ENCODE measurements around the gene ATP2B2. TPM values are rescaled to one million over a fixed set of nuclear protein-coding genes. Genes with fewer than 3 reads are reported as not detected.
A peak's percentile ranks its signal among the peaks of the same experiment; 100 is the strongest.

The ATP2B2 gene
- total and polyA plus RNA-seq, 2 experiments from 2014 or later = 0.42 to 0.63 TPM

- no peak for TF ChIP-seq ZNF462 (CRISPR knock-in tag; IDR thresholded peaks at IDR 0.05)
These were observed 154.2 kb downstream of the ATP2B2 start (continued) for GRCh38 chr3:10351013-10351735.

- no peak overlapping the region; the same call in 1 of the 2 replicates for H3K27ac Mint-ChIP-seq
- H3K4me1 Mint-ChIP-seq = peaks cover 15% of the 10 kb centered on the region
These were observed 154.9 kb downstream of the ATP2B2 start for GRCh38 chr3:10350324-10350985.

More at GRCh38 chr3:10350324-10350985, 154.9 kb downstream of the ATP2B2 start:
- Histone ChIP-seq H3K4me1 (ENCODE audit: insufficient read depth) (no peaks in the 10 kb centered on the region), H3K79me2 (replicated peaks; ENCODE audit: insufficient read depth) (no peaks in the 10 kb centered on the region), H3K36me3 (ENCODE audit: insufficient read depth) (no peaks in the 10 kb centered on the region), H3K9me2 (ENCODE audit: insufficient read depth) (no peaks in the 10 kb centered on the region), H3K27ac (ENCODE audit: low read depth) (no peak overlapping the region), H2AFZ (0 out of 2 replicates have a peak overlapping the region, but pooled peaks have one; percentile 1), H3K27me3 (ENCODE audit: insufficient read depth) (no peaks in the 10 kb centered on the region), H4K20me1 (replicated peaks; ENCODE audit: insufficient read depth) (no peaks in the 10 kb centered on the region), H3K4me2 (no peak overlapping the region), H3K4me3 (no peak overlapping the region), H3F3A (replicated peaks; ENCODE audit: low read depth) (no peaks in the 10 kb centered on the region)
- DNase-seq (ENCODE audit: low spot score) = no peak
- no peaks in the 10 kb centered on the region for H3K9me3 Mint-ChIP-seq
- no peaks in the 10 kb centered on the region for H3K36me3 Mint-ChIP-seq (ENCODE audit: low read depth)
- no peak for ATAC-seq
- TF ChIP-seq EZH2 (IDR thresholded peaks at IDR 0.05; ENCODE audit: low read depth, unreplicated experiment) (no peak), POLR2AphosphoS5 (IDR thresholded peaks at IDR 0.05; ENCODE audit: low read depth) (no peak), CTCF (conservative IDR thresholded peaks at IDR 0.05; ENCODE audit: low read depth in 2 of 2) (no peak), CREB1 (CRISPR knock-in tag; IDR thresholded peaks at IDR 0.05; ENCODE audit: low read depth) (no peak), NANOG (IDR thresholded peaks at IDR 0.05; ENCODE audit: borderline replicate concordance) (no peak), ZNF331 (CRISPR knock-in tag; IDR thresholded peaks at IDR 0.05; ENCODE audit: low read depth) (no peak), ETS1 (IDR thresholded peaks at IDR 0.05) (no peak), ZNF114 (CRISPR knock-in tag; IDR thresholded peaks at IDR 0.05) (no peak), EZH2phosphoT487 (IDR thresholded peaks at IDR 0.05; ENCODE audit: unreplicated experiment) (no peak)
- peaks cover 14% of the 10 kb centered on the region for H3K27me3 Mint-ChIP-seq (ENCODE audit: insufficient read depth, low read depth, poor library complexity)
- H3K4me3 Mint-ChIP-seq = no peak overlapping the region

All from GM23338 (cell line).